DND-41 (cell line): ENCODE measurements around the gene ACSS3.

Experiments used
- ATAC-seq: fragments of 200-7000 bp; cut with Tn5 transposase; 3 replicates; pipeline ENCODE4 v1.9.1; 2021; ENCODE audit warnings: low read depth; ENCODE audit not compliant: insufficient read depth
- DNase-seq: peaks from one replicate; pipeline ENCODE4 v3.0.0-alpha.2; 2020
- H2AFZ ChIP-seq: 2 replicates; pipeline ENCODE4 v1.6.0; 2012; ENCODE audit warnings: low read depth, low read length
- H3K27ac ChIP-seq: 2 replicates; pipeline ENCODE4 v1.5.1; 2012; ENCODE audit warnings: low read length, inconsistent platforms
- H3K27me3 ChIP-seq: fragments of 200-600 bp; sonication (generic); 2 replicates; pipeline ENCODE4 v1.6.0; 2012; ENCODE audit warnings: low read length, mild to moderate bottlenecking, inconsistent platforms; ENCODE audit not compliant: insufficient read depth, poor library complexity
- H3K36me3 ChIP-seq: 2 replicates; pipeline ENCODE4 v1.5.1; 2012; ENCODE audit warnings: low read length, inconsistent platforms; ENCODE audit not compliant: insufficient read depth
- H3K4me1 ChIP-seq: 2 replicates; pipeline ENCODE4 v1.5.1; 2012; ENCODE audit warnings: mild to moderate bottlenecking, low read length; ENCODE audit not compliant: insufficient read depth
- H3K4me2 ChIP-seq: 2 replicates; pipeline ENCODE4 v1.6.0; 2012; ENCODE audit warnings: mild to moderate bottlenecking, moderate library complexity, low read length, inconsistent platforms; ENCODE audit not compliant: insufficient read depth
- H3K4me3 ChIP-seq, 2 experiments: fragments of 200-600 bp in 1 of 2; shearing (Covaris generic) in 1 of 2; 2 replicates each; pipeline ENCODE4 v1.5.1; 2012 to 2016; ENCODE audit warnings: inconsistent platforms in 2 of 2, low read length in 2 of 2, mild to moderate bottlenecking in 2 of 2, low read depth in 1 of 2, moderate library complexity in 1 of 2
- H3K79me2 ChIP-seq: 2 replicates; pipeline ENCODE4 v1.6.0; 2012; ENCODE audit warnings: low read length, inconsistent platforms; ENCODE audit not compliant: insufficient read depth
- H3K9ac ChIP-seq: 2 replicates; pipeline ENCODE4 v1.6.0; 2012; ENCODE audit warnings: low read depth, mild to moderate bottlenecking, inconsistent platforms, low read length, moderate library complexity
- H3K9me3 ChIP-seq: 2 replicates; pipeline ENCODE4 v1.5.1; 2012; ENCODE audit warnings: low read length, moderate library complexity, mild to moderate bottlenecking, inconsistent platforms; ENCODE audit not compliant: insufficient read depth, severe bottlenecking
- H4K20me1 ChIP-seq: 2 replicates; pipeline ENCODE4 v1.6.0; 2012; ENCODE audit warnings: low read length; ENCODE audit not compliant: insufficient read depth
- EZH2 ChIP-seq: IDR thresholded peaks from 3 replicates; pipeline ENCODE4 v1.6.1; 2012; ENCODE audit warnings: borderline replicate concordance, low read depth, mild to moderate bottlenecking, moderate library complexity, low read length, inconsistent platforms; ENCODE audit not compliant: severe bottlenecking
- TF ChIP-seq, protein P1 (sequence below): IDR thresholded peaks from 2 replicates; pipeline ENCODE4 v1.5.1; 2012; ENCODE audit warnings: borderline replicate concordance, low read length, moderate library complexity, mild to moderate bottlenecking; ENCODE audit not compliant: poor library complexity, severe bottlenecking; ENCODE audit errors: extremely low read depth

ACSS3 gene

DNA sequence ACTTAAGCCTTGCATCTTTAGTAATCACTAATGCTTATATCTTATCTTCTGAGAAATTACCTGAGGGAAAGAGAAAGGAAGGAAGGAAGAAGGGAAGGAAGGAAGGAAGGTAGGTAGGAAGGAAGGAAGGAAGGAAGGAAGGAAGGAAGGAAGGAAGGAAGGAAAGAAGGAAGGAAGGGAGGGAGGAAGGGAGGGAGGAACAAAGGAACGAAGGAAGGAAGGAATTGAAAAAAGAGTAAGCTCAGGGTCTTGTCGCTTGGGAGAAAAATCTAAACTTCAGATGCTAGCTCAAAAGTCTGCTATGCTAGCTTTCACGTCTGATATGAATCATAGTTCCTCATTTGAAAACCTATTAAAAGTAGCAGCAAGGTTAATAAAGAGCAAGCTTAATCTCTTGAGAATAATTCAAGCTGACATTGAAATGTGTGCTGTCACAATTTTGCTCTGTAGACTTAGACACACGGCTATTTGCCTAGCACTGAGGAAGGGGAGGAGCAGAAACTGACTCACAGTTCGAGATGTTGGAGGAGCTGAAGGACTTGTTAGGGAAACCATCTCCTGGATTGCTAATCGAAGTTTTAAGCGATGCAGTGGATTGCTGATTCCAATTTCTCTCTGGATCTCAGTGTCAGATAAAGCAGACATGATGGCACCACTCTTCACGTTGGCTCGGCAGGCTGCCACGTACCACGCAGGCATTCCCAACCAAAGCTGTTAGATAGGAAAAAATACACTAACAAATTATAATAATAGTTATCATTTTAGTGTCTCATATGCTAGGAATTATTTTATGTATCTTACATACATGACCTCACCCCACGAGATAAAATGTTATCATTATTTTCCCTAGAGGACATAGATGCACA, 216.7 kb downstream of the ACSS3 start:
- Histone ChIP-seq H3K9me3 (no peaks in the 10 kb centered on the region), H2AFZ (no peak overlapping the region), H3K27ac (no peak overlapping the region), H3K36me3 (no peaks in the 10 kb centered on the region), H3K4me3 (no peak overlapping the region), H3K9ac (no peak overlapping the region), H3K79me2 (no peaks in the 10 kb centered on the region), H3K4me2 (no peak overlapping the region), H3K4me1 (no peaks in the 10 kb centered on the region), H4K20me1 (no peaks in the 10 kb centered on the region), H3K27me3 (no peaks in the 10 kb centered on the region)
- ATAC-seq, result no peak
- no peak for DNase-seq
- TF ChIP-seq, protein P1, sequence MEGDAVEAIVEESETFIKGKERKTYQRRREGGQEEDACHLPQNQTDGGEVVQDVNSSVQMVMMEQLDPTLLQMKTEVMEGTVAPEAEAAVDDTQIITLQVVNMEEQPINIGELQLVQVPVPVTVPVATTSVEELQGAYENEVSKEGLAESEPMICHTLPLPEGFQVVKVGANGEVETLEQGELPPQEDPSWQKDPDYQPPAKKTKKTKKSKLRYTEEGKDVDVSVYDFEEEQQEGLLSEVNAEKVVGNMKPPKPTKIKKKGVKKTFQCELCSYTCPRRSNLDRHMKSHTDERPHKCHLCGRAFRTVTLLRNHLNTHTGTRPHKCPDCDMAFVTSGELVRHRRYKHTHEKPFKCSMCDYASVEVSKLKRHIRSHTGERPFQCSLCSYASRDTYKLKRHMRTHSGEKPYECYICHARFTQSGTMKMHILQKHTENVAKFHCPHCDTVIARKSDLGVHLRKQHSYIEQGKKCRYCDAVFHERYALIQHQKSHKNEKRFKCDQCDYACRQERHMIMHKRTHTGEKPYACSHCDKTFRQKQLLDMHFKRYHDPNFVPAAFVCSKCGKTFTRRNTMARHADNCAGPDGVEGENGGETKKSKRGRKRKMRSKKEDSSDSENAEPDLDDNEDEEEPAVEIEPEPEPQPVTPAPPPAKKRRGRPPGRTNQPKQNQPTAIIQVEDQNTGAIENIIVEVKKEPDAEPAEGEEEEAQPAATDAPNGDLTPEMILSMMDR, result no peak
- no peak for TF ChIP-seq EZH2

DNA sequence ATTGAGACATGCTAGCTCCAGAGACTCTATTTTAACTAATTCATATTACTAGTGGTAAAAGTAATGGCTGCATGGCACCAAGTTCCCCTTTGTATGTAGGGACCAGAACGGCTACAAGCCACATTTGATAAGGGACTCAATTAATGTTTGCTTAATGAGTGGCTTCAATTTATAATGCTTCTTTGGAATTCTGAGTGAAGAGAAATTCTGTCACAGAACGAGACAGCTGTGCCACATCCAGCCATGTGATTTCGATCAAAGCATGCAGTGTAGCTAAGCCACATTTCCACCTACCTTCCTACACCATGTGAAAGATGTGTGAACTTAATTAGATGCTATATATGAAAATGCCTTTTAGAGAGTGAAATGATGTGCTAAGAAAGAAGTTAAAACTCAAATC, 217.4 kb downstream of the ACSS3 start:
- H3K4me1 ChIP-seq, result no peaks in the 10 kb centered on the region
- DNase-seq (no peak), ATAC-seq (no peak)
- H3K4me3 ChIP-seq, result no peak overlapping the region
- no peak overlapping the region for H3K4me2 ChIP-seq
- H3K27me3 ChIP-seq, result no peaks in the 10 kb centered on the region
- H3K79me2 ChIP-seq, result no peaks in the 10 kb centered on the region
- H3K9ac ChIP-seq, result no peak overlapping the region
- TF ChIP-seq EZH2, result no peak
- TF ChIP-seq, protein P1, result no peak
- no peaks in the 10 kb centered on the region for H3K36me3 ChIP-seq
- no peak overlapping the region for H3K27ac ChIP-seq
- no peaks in the 10 kb centered on the region for H3K9me3 ChIP-seq
- no peaks in the 10 kb centered on the region for H4K20me1 ChIP-seq
- H2AFZ ChIP-seq, result no peak overlapping the region

DNA sequence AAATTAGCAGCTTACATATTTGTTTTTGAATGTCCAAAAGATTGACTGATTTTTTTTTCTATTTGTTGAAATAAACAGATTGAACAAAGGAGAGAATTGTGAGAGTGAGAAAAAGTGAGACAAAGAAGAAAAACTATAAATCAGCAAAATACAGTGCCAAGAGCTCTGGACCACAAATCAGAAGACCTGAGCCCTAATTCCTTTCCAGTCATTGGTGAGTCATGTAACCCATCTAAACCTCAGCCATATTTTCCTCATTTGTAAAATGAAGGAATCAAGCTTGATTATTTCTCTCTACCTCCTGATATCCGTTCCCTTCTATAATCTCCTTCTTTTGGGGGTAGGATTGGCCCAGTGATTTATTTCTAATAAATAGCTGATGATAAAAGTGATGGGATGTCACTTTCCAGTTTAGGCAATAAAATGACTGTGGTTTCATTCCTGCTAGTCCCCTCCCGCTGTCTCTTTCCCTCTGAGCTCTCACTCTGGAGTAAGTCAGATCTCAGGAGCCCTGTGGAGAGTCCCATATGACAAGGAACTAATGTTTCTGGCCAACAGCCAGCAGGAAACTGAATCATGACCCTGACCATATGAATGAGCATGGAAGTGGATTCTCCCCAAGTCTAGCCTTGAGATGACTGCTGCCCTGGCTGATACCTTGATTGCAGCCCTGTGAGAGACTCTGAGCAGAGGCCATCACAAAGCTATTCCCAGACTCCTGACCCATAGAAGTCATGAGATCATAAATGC, 218.9 kb downstream of the ACSS3 start:
- Histone ChIP-seq H3K36me3 (no peaks in the 10 kb centered on the region), H3K9me3 (no peaks in the 10 kb centered on the region), H3K79me2 (no peaks in the 10 kb centered on the region), H4K20me1 (no peaks in the 10 kb centered on the region), H2AFZ (no peak overlapping the region), H3K27me3 (no peaks in the 10 kb centered on the region), H3K4me3 (no peak overlapping the region), H3K9ac (no peak overlapping the region), H3K4me1 (no peaks in the 10 kb centered on the region), H3K4me2 (no peak overlapping the region), H3K27ac (no peak overlapping the region)
- no peak for ATAC-seq
- no peak for TF ChIP-seq EZH2
- TF ChIP-seq, protein P1, result no peak
- DNase-seq, result no peak
